DOHH2 (cell line): ENCODE data around the gene SH2D2A.

Source experiments
- H3F3A ChIP-seq: fragments of 200-600 bp; sonication (generic), shearing (Covaris generic); 2 replicates; pipeline ENCODE4 v1.6.0; 2016; ENCODE audit warnings: antibody characterized with exemption, mild to moderate bottlenecking; ENCODE audit not compliant: control insufficient read depth, insufficient read depth
- H3K27ac ChIP-seq: fragments of 200-600 bp; sonication (generic); 2 replicates; pipeline ENCODE4 v1.5.1; 2014; ENCODE audit warnings: low read depth, mild to moderate bottlenecking, low read length, moderate library complexity
- H3K27me3 ChIP-seq: fragments of 200-600 bp; sonication (generic); 2 replicates; pipeline ENCODE4 v1.6.1; 2014; ENCODE audit warnings: mild to moderate bottlenecking, low read length, mixed read lengths; ENCODE audit not compliant: control insufficient read depth
- H3K36me3 ChIP-seq: fragments of 200-600 bp; sonication (generic); 2 replicates; pipeline ENCODE4 v1.6.1; 2014; ENCODE audit warnings: mild to moderate bottlenecking, low read length, moderate library complexity, mixed read lengths; ENCODE audit not compliant: control insufficient read depth
- H3K4me1 ChIP-seq: fragments of 200-600 bp; sonication (generic); 2 replicates; pipeline ENCODE4 v1.6.1; 2014; ENCODE audit warnings: mild to moderate bottlenecking, low read length, mixed read lengths; ENCODE audit not compliant: control insufficient read depth
- H3K4me2 ChIP-seq: fragments of 200-600 bp; sonication (generic); 2 replicates; pipeline ENCODE4 v1.6.0; 2014; ENCODE audit warnings: mild to moderate bottlenecking, low read length, moderate library complexity
- H3K4me3 ChIP-seq: fragments of 200-600 bp; sonication (generic); 2 replicates; pipeline ENCODE4 v1.5.1; 2014; ENCODE audit warnings: mild to moderate bottlenecking, low read length, mixed read lengths
- H3K79me2 ChIP-seq: fragments of 200-600 bp; sonication (generic); 2 replicates; pipeline ENCODE4 v1.6.1; 2014; ENCODE audit warnings: mild to moderate bottlenecking, low read length, mixed read lengths; ENCODE audit not compliant: control insufficient read depth
- H3K9me2 ChIP-seq: fragments of 200-600 bp; sonication (generic); replicated peaks from 2 replicates; pipeline ENCODE4 v1.6.1; 2014; ENCODE audit warnings: mild to moderate bottlenecking, low read length, mixed read lengths; ENCODE audit not compliant: control insufficient read depth
- H3K9me3 ChIP-seq: fragments of 200-600 bp; sonication (generic); 2 replicates; pipeline ENCODE4 v1.6.1; 2014; ENCODE audit warnings: antibody characterized with exemption, low read length, mixed read lengths; ENCODE audit not compliant: control insufficient read depth, insufficient read depth
- H4K20me1 ChIP-seq: fragments of 200-600 bp; sonication (generic); 2 replicates; pipeline ENCODE4 v1.6.0; 2014; ENCODE audit warnings: low read depth, mild to moderate bottlenecking, antibody characterized with exemption, low read length, moderate library complexity; ENCODE audit not compliant: control insufficient read depth, insufficient read depth
- CTCF ChIP-seq: fragments of 200-600 bp; sonication (generic); IDR thresholded peaks from one replicate; pipeline ENCODE4 v1.5.1; 2014; ENCODE audit warnings: antibody characterized with exemption, mild to moderate bottlenecking, low read depth, low read length; ENCODE audit not compliant: poor library complexity, severe bottlenecking
- EZH2phosphoT487 ChIP-seq: fragments of 200-600 bp; sonication (generic); IDR thresholded peaks from 2 replicates; pipeline ENCODE4 v1.6.1; 2017; ENCODE audit warnings: borderline replicate concordance, mild to moderate bottlenecking, antibody characterized with exemption, low read length, moderate library complexity, mixed read lengths

Gene SH2D2A

GRCh38 chr1:156804572-156805243, 11.9 kb downstream of the SH2D2A start:
- no peaks in the 10 kb centered on the region for H3K9me3 ChIP-seq
- no peaks in the 10 kb centered on the region for H4K20me1 ChIP-seq
- no peak overlapping the region for H3K4me3 ChIP-seq
- no peaks in the 10 kb centered on the region for H3K79me2 ChIP-seq
- H3K27me3 ChIP-seq = no peaks in the 10 kb centered on the region
- H3K4me2 ChIP-seq = no peak overlapping the region
- peaks cover 10% of the 10 kb centered on the region for H3K4me1 ChIP-seq
- TF ChIP-seq CTCF = no peak
- TF ChIP-seq EZH2phosphoT487 = no peak
- H3K27ac ChIP-seq = no peak overlapping the region
- H3F3A ChIP-seq = no peaks in the 10 kb centered on the region
- peaks cover 20% of the 10 kb centered on the region for H3K36me3 ChIP-seq
- H3K9me2 ChIP-seq = no peaks in the 10 kb centered on the region

- H3K79me2 ChIP-seq = no peaks in the 10 kb centered on the region
- H3K4me1 ChIP-seq = peaks cover 10% of the 10 kb centered on the region
- H3K27ac ChIP-seq = no peak overlapping the region
- H4K20me1 ChIP-seq = no peaks in the 10 kb centered on the region
- H3K9me2 ChIP-seq = no peaks in the 10 kb centered on the region
- H3K27me3 ChIP-seq = no peaks in the 10 kb centered on the region
- TF ChIP-seq EZH2phosphoT487 (no peak), CTCF (no peak)
- no peak overlapping the region for H3K4me3 ChIP-seq
- H3K4me2 ChIP-seq = no peak overlapping the region
- no peaks in the 10 kb centered on the region for H3K9me3 ChIP-seq
- peaks cover 25% of the 10 kb centered on the region for H3K36me3 ChIP-seq
- H3F3A ChIP-seq = no peaks in the 10 kb centered on the region
Measured at GRCh38 chr1:156804026-156804425, 12.6 kb downstream of the SH2D2A start.

- no peak for TF ChIP-seq CTCF
- TF ChIP-seq EZH2phosphoT487 = no peak
- no peaks in the 10 kb centered on the region for H4K20me1 ChIP-seq
- H3F3A ChIP-seq = no peaks in the 10 kb centered on the region
- no peak overlapping the region for H3K4me3 ChIP-seq
- H3K4me1 ChIP-seq = peaks cover 10% of the 10 kb centered on the region
- no peaks in the 10 kb centered on the region for H3K9me3 ChIP-seq
- H3K4me2 ChIP-seq = no peak overlapping the region
- no peaks in the 10 kb centered on the region for H3K27me3 ChIP-seq
- H3K79me2 ChIP-seq = no peaks in the 10 kb centered on the region
- peaks cover 31% of the 10 kb centered on the region for H3K36me3 ChIP-seq
- H3K9me2 ChIP-seq = no peaks in the 10 kb centered on the region
- H3K27ac ChIP-seq = no peak overlapping the region
Measured at GRCh38 chr1:156803086-156803851, 13.4 kb downstream of the SH2D2A start.
